Measurements from ENCODE around the gene LIG4.
"Not testable (repeated sequence)": the region's sequence is repeated elsewhere in the genome, so short reads cannot be mapped to it uniquely, and the experiment has no call there.

LIG4 gene

GRCh38 chr13:108215436-108215835, at the start of gene LIG4:
Gene LIG4, minus strand, starts transcription at chr13:108215536. Its CDS starts 4,268 bp downstream, at chr13:108211268.
- peak; percentile 56 to 80 (median 67) for DNase-seq (ENCODE audit: low read depth in 2 of 3, low spot score in 2 of 3)

GRCh38 chr13:108263621-108264355, 48.5 kb upstream of the LIG4 start:
- DNase-seq (ENCODE audit: low read depth in 2 of 3, low spot score in 2 of 3): no peak

- no peak for DNase-seq (ENCODE audit: low read depth in 2 of 3, low spot score in 2 of 3)
Measured at GRCh38 chr13:108257248-108257647, 41.9 kb upstream of the LIG4 start.

GRCh38 chr13:108249150-108249549, 33.8 kb upstream of the LIG4 start:
- DNase-seq (ENCODE audit: low read depth in 2 of 3, low spot score in 2 of 3): no peak

- DNase-seq (ENCODE audit: low read depth in 2 of 3, low spot score in 2 of 3): no peak
Measured at GRCh38 chr13:108230377-108230776, 15.0 kb upstream of the LIG4 start.

GRCh38 chr13:108227651-108228272, 12.4 kb upstream of the LIG4 start:
- DNase-seq (ENCODE audit: low read depth in 2 of 3, low spot score in 2 of 3): no peak

GRCh38 chr13:108226184-108226583, 10.8 kb upstream of the LIG4 start:
- no peak for DNase-seq (ENCODE audit: low read depth in 2 of 3, low spot score in 2 of 3)

GRCh38 chr13:108225440-108225839, 10.1 kb upstream of the LIG4 start:
- no peak for DNase-seq (ENCODE audit: low read depth in 2 of 3, low spot score in 2 of 3)

GRCh38 chr13:108223687-108224503, 8.6 kb upstream of the LIG4 start:
- no peak for DNase-seq (ENCODE audit: low read depth in 2 of 3, low spot score in 2 of 3)

GRCh38 chr13:108220041-108220440, 4.7 kb upstream of the LIG4 start:
- DNase-seq (ENCODE audit: low read depth in 2 of 3, low spot score in 2 of 3): no peak

- peak; percentile 83 to 84 (median 84) for DNase-seq (ENCODE audit: low read depth in 2 of 3, low spot score in 2 of 3)
Measured at GRCh38 chr13:108218044-108218974, 3.0 kb upstream of the LIG4 start, which contains the start of gene ABHD13. Gene ABHD13, plus strand, starts transcription at chr13:108218392. Its CDS starts 10,827 bp downstream, at chr13:108229219.

- not testable (repeated sequence) for DNase-seq (ENCODE audit: low read depth in 2 of 3, low spot score in 2 of 3)
Measured at GRCh38 chr13:108217307-108218043, 2.1 kb upstream of the LIG4 start.

- no peak for DNase-seq (ENCODE audit: low read depth in 2 of 3, low spot score in 2 of 3)
Measured at GRCh38 chr13:108214441-108215271, 680 bp downstream of the LIG4 start.

GRCh38 chr13:108213946-108214345, 1.4 kb downstream of the LIG4 start:
- no peak for DNase-seq (ENCODE audit: low read depth in 2 of 3, low spot score in 2 of 3)

GRCh38 chr13:108212886-108213285, 2.5 kb downstream of the LIG4 start:
- DNase-seq (ENCODE audit: low read depth in 2 of 3, low spot score in 2 of 3): no peak

- DNase-seq (ENCODE audit: low read depth in 2 of 3, low spot score in 2 of 3): no peak
Measured at GRCh38 chr13:108210551-108210950, 4.8 kb downstream of the LIG4 start.

- DNase-seq (ENCODE audit: low read depth in 2 of 3, low spot score in 2 of 3): no peak
Measured at GRCh38 chr13:108200781-108201398, 14.4 kb downstream of the LIG4 start.

- DNase-seq (ENCODE audit: low read depth in 2 of 3, low spot score in 2 of 3): no peak
Measured at GRCh38 chr13:108195861-108196260, 19.5 kb downstream of the LIG4 start.

- no peak for DNase-seq (ENCODE audit: low read depth in 2 of 3, low spot score in 2 of 3)
Measured at GRCh38 chr13:108195146-108195545, 20.2 kb downstream of the LIG4 start.

Measured in activated CD8-positive, alpha-beta memory T cell treated with anti-CD3 and anti-CD28 coated beads for 48 hours (primary cell).